ENCODE data around the gene LAMC3.
"Not testable (repeated sequence)": the region's sequence is repeated elsewhere in the genome, so short reads cannot be mapped to it uniquely, and the experiment has no call there.

LAMC3 gene

DNA sequence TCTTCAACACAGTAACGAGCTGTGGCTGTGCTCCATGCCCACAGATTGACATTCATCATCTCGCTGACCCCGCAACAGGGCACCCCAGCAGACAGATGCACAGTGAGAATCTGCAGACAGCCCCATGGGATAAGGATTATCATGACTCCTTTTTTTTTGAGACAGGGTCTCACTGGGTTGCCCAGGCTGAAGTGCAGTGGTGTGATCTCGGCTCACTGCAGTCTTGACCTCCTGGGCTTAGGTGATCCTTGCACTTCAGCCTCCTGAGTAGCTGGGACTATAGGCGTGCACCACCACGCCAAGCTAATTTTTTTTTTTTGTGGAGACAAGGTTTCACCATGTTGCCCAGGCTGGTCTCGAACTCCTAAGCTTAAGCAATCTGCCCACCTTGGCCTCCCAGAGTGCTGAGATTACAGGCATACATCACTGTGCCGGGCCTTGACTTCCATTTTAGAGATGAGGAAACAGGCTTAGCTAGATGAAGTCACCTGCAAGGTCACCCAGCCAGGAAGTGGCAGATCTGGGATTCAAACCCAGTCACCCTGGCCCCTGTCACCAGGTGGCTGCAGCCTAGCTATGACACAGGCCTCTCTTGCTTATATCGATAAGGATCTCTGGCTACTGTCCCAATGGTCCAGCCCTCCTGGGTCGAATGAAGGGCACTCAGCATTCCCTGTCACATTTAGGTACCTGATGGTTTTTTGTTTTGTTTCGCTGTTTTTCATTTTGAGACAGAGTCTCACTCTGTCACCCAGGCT, 92.4 kb downstream of the LAMC3 start:
- DNase-seq = no peak

DNA sequence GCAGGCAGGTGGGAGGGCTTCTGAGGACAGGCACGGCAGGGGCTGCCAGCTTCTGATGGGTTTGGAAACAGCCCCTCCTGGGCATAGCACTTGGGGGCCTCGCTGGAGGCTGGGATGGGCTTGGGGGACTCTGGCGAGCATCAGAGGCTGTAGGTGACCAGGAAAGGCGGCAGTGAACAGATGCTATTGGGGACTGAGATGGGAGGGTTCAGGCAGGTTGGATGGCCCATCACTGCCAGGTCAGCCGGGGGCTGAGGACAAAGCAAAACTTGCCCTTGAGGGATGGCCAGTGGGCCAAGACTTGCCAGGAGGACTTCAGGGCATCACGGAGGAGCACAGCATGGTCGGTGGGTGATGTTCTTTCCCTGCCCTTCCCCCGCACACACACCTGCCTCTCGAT, 94.0 kb downstream of the LAMC3 start:
- DNase-seq = no peak

DNA sequence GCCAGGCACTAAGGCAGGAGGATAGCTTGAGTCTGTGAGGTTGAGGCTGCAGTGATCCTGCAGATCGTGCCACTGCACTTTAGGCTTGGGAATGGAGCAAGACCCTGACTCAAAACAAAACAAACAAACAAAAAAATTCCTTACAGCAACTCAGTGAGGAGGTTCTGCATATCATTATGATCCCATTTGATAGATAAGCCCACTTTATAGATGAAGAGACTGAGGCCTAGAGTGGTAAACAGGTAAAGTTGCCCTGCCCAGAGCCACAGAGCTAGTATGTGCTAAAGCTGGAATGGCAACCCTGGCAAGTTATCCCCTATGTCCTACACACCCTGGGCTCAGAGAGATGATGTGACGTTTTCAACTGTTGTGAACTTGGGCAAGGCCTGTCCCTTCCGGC, 94.6 kb downstream of the LAMC3 start:
- no peak for DNase-seq

DNA sequence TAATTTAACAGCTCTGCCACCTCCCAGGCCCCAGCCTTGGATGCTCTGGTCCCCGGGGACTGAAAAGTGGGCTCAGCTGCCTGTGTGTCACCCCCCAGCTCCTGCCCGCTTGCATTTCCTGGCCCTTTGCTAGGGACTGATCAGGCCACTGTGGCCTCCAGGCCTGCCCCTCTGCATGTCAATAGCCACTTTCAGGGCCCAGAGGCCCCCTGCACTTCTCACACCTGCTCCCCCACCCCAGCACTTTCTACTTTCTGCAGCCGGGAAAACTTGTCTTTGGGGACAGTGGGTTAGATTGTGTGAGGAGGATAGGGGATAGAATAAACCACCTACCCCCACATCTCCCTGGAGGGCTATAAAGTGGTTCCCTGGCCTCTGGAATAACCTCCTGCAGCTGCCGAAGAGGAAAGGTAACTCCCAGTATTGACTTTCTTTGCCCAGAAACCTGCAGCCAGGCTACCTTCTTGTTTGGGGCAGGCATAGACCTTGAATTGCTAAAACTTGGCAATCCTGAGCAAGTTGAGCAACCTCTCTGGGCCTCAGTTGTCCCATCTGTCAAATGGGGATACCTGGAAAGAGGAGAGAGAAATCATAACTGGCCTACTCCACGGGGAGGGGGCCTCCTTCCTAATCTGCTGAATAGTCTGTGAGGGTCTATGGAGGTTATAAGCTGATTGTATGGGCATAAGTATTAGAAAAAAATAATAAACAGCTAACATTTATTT, 95.2 kb downstream of the LAMC3 start:
- DNase-seq = no peak

DNA sequence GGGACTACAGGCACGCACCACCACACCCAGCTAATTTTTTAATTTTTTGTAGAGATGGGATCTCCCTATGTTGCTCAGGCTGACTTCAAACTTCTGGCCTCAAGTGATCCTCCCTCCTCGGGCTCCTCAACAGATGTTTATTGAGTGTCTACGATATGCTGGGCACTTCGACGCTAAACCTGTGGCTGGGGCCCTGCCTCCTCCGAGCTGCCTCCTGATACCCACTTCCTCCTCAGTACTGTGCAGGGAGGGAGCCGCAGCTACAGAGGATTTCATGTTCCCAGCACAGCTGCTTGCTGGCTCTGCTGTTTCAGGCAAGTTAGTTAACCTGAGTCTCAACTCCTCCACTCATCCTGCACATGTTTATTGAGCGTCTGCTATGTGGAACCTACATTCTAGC, 97.0 kb downstream of the LAMC3 start:
- DNase-seq = no peak

DNA sequence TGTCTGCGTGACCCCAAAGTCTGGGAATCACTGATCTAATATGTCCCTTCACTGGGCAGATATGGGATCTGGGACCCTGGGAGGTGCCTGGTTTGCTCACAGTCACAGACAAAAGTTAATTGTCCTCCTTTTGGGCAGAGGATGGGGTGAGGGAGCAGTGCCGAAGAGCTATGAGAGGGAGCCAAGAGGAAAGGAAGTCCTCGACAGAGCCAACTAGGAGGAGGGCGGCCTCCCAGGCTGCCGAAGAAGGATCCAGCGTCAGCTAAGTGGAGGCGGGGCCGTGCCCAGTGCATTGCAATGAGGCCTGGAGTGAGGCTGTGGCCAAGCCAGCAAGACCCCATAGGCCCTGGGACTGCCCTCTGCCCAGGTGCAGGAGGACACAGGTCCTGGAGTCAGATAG, 98.8 kb downstream of the LAMC3 start:
- DNase-seq = no peak

DNA sequence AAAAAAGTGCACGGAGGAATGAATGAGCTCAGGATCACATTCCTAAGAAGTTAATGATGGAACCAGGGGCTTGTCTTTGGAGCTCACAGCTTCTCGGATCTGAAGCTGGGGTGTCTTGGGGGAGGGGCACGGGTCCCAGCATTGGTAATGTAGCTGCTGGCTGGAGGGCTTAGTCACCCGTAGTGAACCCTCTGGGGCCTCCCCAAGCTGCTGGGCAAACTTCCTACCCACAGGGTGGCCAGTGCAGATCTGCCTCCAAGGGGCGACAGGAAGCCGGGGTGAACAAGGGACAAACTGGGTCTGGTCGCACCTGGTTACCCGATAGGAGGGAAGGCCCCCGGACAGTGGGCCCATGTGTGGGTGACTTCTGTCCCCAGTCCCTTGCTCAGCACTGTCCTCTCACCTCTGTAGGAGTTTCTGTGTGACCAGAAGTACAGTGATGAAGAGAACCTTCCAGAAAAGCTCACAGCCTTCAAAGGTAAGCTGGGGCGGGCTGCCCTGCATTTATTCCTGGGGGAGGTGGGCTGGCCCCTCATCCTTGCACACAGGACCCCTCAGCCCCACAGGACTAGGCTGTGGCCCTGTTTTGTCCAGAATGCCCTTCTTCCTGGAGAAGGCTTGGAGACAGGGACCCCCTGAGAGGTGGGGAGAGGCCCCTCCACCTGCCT, 102.3 kb downstream of the LAMC3 start:
- peak; percentile 7 for DNase-seq

DNA sequence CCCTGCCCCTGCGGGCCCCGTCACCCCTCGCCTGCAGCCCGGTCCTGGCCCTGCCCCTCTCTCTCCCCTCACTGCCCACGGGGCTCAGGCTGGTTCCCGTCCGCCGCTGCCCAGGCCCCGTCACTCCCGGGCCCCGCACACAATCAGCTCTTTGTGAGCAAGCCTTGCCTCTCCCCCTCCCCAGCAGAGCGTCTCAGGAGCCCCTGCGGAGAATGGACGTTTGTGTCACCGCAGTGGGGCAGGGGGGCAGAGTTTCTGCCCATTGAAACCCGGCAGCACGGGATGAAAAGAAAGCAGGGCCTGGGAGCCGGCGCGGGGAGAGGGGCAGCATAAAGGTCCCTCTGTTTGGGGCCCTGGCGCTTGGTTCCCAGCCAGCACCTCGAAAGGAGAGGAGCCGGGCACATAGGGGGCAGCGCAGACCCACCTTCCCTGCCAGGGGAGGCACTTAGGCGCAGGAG, 102.9 kb downstream of the LAMC3 start:
- no peak for DNase-seq

DNA sequence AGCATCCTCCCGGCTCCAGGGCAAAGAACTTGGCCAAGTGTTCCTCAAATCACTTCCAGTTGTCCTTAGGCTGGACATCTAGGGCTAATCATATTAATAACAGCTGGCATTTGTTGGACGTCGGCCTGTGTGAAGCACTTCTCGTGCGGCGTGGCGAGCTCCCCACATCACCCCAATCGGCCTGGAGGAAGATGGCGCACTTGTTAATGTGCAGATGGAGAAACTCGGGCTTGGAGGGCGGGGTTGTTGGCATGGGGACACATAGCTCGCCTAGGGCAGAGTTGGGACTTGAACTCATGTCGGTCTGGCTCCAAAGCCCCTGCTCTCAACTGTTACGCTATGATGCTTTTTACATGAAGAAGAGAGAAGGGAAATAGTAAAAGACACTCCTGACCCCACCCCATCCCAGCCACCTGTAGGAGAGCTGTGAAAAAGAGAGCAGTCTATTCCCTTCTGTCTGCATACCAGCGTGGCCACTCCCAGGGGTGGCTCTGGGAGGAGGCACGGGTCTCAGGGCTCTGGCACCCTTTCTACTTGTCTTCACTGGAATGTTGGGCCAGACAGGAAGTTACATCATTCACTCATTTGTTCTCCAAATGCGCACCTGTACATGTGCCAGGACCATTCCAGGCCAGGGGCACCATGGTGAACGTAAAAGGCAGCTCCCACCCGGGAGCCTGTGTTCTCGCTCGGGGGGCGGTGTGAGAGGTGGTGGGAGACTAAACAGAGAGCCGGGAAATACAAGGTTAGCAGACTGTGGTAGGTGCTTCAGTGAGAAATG, 103.6 kb downstream of the LAMC3 start:
- DNase-seq = no peak

DNA sequence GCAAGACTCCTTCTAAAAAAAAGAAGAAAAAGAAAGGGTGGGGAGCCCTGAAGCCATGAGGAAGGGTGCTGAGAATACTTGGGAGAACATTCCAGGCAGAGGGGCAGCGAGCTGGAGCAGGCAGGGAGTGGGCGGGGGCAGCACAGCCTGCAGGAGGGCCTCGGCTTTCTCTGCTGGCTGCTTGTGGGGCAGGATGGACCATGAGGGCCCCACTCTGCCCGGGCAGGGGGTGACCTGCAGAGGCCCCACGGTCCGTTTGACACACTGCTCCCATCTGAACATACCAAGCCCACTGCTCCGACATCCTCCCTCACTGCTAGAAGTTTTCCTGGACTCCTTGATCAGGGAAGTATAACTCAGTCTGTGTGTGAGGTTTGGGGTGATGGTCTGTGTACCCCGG, 104.7 kb downstream of the LAMC3 start:
- no peak for DNase-seq

DNA sequence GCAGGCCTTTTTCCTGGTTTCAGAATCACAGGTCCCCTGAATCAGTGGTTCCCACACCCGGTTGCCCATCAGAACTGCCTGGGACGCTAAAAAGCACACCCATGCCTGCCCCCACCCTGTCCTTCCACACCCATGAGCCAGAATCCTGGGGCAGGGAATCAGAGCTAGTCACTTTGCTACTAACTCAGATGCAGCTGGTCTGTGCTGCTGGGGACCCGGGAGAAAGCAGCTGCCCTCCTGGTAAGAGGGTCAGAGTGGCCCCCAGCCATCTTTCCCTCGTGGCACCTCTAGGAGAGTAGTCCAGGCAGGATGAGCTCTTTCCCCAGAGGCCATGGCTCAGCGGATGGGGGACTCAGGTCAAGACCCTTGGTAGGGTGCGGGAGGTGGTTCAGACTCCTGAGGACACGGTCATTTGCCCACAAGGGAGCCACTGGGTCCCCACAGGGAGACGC, 105.1 kb downstream of the LAMC3 start:
- no peak for DNase-seq

DNA sequence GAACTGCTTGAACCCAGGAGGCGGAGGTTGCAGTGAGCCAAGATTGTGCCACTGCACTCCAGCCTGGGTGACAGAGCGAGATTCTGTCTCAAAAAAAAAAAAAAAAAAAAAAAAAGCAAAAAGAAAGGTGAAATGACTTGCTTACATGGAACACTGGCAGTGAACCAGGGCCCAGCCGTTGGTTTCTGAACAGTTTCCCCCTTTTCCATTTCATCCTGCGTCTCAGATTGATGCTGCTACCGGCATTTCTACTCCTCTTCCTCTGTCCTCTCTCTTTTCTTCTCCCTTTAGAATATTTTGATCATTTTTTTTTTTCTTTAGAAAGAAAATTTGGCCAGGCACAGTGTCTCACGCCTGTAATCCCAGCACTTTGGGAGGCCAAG, 106.4 kb downstream of the LAMC3 start:
- DNase-seq = not testable (repeated sequence)

DNA sequence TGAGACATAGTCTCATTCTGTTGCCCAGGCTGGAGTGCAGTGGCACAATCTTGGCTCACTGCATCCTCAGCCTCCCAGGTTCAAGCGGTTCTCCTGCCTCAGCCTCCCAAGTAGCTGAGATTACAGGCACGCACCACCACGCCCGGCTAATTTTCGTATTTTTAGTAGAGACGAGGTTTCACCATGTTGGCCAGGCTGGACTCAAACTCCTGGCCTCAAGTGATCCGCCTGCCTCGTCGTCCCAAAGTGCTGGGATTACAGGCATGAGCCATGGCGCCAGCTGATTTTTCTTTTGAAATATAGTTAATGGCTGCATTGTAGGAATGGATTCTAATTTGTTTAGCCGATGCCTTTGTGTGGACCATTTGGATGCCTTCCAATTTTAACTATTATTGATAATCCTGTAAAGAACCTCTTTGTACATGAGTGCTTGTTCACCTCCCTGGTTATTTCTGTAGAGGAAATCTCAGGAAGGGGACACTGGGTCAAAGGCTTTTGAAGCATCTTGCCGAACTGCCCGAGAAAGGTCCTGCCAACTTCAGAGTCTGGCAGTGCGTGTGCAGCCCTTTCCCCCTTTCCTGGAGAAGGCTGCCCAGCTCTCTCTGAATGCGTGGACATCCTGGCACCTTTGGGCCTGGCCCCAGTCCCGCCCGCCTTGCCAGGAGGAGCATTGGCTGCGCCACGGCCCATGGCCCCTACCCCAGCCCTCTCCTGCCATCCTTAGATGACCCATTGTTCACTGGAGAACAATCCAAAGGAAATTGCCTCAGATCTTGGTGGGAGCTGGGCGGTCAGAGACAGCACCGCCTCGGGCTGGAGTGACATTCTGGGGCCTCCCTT, 107.5 kb downstream of the LAMC3 start:
- no peak for DNase-seq

DNA sequence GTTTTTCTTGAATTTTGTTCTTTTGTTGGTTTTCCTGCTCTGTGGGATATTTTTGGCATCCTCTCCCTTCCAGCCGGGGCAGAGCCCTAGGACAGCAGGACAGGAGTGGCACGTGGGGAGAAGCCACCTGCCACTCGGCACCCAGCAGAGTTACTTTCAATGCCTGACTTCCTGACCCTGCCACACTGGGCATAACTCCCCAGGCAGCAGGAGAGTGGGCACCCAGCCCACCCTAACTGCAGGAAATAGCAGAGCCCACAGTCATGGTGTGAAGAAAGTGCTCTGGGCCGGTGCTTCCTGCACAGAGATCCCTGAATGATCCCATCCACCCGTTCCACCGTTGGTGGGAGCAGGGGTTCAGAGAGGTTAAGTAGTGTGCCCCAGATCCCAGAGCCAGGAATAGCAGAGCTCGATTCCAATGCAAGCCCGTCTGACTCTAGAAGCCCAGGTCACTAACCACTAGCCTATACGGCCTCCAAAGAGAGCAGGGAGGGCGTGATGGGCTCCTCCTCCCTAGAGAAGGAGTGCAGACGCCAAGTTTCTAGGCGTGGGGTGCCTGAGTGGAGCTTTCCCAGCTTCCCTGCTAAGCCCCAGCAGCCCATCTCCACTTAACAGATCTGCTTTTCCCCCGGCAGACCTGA, 108.3 kb downstream of the LAMC3 start:
- DNase-seq = no peak

DNA sequence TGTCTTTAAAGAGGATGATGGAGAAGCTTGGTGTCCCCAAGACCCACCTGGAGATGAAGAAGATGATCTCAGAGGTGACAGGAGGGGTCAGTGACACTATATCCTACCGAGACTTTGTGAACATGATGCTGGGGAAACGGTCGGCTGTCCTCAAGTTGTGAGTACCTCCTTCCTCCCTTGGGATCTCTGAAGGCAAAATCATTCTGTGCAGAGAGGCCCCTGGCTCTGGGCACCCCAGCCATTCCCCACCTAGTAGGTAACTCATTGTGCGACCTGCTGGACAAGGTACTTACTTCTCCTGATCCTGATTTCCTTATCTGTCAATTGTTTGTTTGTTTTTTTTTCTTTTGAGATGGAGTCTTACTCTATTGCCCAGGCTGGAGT, 108.8 kb downstream of the LAMC3 start:
- no peak for DNase-seq

DNA sequence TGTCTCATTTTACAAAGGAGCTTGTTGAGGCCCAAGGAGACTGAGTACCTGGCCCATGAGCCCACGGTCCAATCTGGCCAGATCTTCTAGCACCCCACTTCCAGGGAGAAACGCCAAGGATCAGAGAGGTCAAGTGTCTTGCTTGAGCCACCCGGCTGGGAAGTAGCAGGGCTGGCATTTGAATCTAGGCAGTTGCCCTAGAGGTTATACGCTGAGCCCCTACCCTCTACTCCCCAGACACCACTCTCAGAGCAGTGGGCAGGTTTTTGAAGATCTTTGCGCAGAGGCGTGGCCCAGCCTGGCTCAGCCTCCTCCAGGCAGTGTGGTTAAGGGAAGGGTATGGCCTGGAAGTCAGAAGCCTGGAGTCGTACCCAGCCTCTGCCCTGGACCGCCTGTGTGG, 110.6 kb downstream of the LAMC3 start:
- DNase-seq = no peak

DNA sequence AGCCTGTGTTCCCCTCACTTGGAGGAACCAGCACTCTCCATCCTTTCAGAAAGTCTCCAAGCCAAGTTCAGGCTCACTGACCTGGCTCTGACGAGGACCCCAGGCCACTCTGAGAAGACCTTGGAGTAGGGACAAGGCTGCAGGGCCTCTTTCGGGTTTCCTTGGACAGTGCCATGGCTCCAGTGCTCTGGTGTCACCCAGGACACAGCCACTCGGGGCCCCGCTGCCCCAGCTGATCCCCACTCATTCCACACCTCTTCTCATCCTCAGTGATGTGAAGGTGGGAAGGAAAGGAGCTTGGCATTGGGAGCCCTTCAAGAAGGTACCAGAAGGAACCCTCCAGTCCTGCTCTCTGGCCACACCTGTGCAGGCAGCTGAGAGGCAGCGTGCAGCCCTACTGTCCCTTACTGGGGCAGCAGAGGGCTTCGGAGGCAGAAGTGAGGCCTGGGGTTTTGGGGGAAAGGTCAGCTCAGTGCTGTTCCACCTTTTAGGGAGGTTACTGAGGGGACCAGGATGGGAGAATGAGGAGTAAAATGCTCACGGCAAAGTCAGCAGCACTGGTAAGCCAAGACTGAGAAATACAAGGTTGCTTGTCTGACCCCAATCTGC, 111.8 kb downstream of the LAMC3 start:
- DNase-seq = no peak

DNA sequence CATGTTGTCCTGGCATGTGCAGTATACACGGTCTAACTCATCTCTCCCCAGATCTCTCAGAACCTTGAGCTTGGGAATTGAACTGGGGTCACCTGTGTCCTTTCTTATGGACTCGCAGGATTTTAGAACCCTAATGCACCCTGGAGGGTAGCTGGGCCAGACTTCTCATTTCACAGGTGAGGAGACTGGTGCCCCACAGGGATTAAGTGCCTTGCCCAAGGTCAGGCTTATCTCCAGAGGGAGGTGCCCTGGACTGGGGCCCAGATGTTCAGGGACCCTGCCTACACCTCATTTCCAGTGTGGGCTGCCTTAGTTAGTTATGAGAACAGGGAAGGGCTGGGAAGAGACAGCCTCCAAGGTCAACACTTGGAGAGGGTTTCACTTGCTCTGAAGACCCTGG, 112.4 kb downstream of the LAMC3 start:
- no peak for DNase-seq

DNA sequence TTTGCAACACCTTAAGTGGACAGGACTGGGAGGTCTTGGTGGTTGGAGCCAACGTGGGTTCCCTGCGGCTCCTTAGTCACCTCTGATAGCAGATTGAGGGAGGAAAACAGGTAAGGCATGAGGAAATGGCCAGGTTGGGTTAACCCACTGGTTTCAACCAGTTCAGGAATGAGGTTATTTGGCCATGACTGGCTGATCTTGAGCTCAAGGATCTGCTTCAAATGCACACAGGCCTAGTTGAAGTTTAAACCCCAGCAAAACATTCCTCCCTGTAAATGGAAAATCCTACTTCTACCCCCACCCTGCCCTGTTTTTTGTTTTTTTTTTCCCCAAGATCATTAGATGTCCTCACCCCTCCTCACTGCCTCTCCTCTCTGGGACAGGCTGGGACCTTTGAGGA, 113.2 kb downstream of the LAMC3 start:
- no peak for DNase-seq

DNA sequence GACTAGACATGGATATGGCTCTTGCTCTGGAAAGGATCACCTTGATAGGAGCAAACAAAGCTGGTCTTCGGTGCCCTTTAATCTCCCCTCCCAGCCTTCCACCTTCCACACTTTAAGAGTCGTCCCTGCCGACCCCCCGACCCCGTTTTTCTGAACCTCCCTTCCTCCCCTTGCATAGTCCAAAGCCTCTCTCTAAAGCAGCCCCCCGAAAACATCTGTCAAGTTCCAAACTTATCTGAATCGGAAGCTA, 116.0 kb downstream of the LAMC3 start:
- no peak for DNase-seq

DNA sequence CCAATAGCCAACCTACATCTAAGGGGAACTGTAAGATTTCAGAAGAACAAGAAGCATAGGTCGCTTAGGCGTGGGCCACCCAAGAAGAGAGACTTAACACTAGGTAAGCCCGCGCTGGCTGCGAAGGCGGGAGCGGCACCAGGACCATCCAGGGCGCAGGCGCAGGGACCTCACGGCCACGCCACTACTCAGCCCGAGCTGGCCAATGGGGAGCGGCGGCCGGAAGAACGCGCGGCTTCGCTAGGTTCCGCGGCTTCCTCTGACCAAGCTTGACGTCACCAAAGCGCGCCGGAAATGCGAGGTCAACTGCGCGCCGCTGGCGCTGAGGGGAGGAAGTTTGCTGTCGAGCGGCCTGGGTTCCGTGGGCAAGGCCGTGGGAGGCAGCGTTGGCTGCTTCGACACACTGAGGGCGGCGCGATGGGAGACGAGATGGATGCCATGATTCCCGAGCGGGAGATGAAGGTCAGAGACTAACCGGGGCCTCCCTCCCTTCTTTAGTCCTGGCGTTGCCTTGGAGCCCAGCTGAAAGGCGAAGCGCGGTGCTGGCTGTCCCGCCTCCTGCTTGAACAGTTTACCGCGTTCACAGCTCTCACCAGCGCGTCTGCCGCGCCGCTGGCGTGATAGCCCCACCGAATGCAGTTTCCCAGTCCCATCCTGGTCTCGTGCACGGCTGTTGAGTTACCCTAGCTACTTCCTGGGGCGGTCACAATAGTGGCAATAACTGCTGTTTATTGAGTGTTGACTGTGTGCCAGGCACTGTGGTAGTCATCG, 116.5 kb downstream of the LAMC3 start, which contains the start of gene NUP214:
NUP214 (plus strand) TSS at position 299 of the 771 bp plus-strand sequence; CDS start at position 418, 119 bp downstream.
- DNase-seq = peak; percentile 97

All from HCEC 1CT (cell line).